ENCODE data around the gene PCED1B. TPM values are rescaled to one million over a fixed set of nuclear protein-coding genes. Genes with fewer than 3 reads are reported as not detected.

PCED1B gene
- total RNA-seq, 1 donor from 2014 or later = 0.91 TPM

DNA sequence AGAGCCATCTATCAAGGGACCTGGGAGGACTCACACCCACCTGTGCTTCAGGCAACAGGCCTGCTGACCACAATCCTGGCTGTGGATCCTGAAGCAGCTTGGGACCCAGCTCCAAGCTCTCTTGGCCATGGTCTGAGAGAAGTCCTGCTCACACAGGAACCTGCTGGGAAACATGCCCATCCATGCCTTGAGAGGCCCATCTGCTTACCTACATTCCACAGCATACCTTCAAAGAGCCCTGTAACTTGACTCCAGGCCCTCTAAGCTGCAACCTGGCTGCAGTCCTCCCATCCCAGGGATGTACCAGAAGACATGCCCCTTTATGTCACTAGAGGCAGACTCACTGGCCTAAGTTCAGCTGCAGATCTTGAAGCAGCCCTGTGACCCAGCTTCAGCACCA is 62.0 kb downstream of the PCED1B start:
- Mint-ChIP-seq H3K4me1 (ENCODE audit: low read depth) (no peaks in the 10 kb centered on the region), H3K27me3 (no peaks in the 10 kb centered on the region), H3K4me3 (ENCODE audit: low read depth) (no peak overlapping the region), H3K36me3 (ENCODE audit: insufficient read depth) (no peaks in the 10 kb centered on the region), H3K27ac (no peak overlapping the region), H3K9me3 (ENCODE audit: low read depth) (peaks cover 10% of the 10 kb centered on the region)
- TF ChIP-seq, protein P1, sequence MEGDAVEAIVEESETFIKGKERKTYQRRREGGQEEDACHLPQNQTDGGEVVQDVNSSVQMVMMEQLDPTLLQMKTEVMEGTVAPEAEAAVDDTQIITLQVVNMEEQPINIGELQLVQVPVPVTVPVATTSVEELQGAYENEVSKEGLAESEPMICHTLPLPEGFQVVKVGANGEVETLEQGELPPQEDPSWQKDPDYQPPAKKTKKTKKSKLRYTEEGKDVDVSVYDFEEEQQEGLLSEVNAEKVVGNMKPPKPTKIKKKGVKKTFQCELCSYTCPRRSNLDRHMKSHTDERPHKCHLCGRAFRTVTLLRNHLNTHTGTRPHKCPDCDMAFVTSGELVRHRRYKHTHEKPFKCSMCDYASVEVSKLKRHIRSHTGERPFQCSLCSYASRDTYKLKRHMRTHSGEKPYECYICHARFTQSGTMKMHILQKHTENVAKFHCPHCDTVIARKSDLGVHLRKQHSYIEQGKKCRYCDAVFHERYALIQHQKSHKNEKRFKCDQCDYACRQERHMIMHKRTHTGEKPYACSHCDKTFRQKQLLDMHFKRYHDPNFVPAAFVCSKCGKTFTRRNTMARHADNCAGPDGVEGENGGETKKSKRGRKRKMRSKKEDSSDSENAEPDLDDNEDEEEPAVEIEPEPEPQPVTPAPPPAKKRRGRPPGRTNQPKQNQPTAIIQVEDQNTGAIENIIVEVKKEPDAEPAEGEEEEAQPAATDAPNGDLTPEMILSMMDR (IDR thresholded peaks at IDR 0.05; ENCODE audit: unreplicated experiment) = no peak
- no peak for DNase-seq (ENCODE audit: low spot score, unreplicated experiment)

DNA sequence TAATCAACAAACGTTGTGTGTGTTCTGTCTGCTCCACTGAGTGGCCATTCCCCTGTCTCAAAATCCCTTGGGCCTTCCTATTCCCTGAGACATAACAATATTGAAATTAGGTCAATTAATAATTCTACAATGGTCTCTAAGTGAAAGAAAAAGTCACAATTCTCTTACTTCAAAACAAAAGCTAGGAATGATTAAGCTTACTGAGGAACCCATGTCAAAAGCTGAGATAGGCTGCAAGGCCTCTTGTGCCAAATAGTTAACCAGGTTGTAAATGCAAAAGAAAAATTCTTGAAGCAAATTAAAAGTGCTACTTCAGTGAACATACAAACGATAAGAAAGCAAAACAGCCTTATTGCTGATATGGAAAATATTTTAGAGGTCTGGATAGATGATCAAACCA is 65.3 kb downstream of the PCED1B start:
- no peaks in the 10 kb centered on the region for H3K36me3 Mint-ChIP-seq (ENCODE audit: insufficient read depth)
- no peak overlapping the region for H3K4me3 Mint-ChIP-seq (ENCODE audit: low read depth)
- TF ChIP-seq, protein P1 (IDR thresholded peaks at IDR 0.05; ENCODE audit: unreplicated experiment) = no peak
- no peaks in the 10 kb centered on the region for H3K4me1 Mint-ChIP-seq (ENCODE audit: low read depth)
- peaks cover 3% of the 10 kb centered on the region for H3K9me3 Mint-ChIP-seq (ENCODE audit: low read depth)
- no peak for DNase-seq (ENCODE audit: low spot score, unreplicated experiment)
- no peaks in the 10 kb centered on the region for H3K27me3 Mint-ChIP-seq
- no peak overlapping the region for H3K27ac Mint-ChIP-seq

DNA sequence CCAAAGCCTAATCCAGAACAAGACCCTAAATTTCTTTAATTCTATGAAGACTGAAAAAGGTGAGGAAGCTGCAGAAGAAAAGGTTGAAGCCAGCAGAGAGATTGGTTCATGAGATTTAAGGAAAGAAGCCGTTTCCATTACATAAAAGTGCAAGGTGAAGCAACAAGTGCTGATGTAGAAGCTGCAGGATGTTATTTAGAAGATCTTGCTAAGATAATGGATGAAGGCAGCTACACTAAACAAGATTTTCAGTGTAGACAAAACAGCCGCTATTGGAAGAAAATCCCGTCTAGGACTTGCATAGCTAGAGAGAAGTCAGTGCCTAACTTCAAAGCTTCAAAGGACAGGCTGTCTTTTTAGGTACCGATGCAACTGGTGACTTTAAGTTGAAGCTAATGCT is 65.8 kb downstream of the PCED1B start:
- H3K9me3 Mint-ChIP-seq (ENCODE audit: low read depth) = peaks cover 3% of the 10 kb centered on the region
- H3K36me3 Mint-ChIP-seq (ENCODE audit: insufficient read depth) = no peaks in the 10 kb centered on the region
- no peak for DNase-seq (ENCODE audit: low spot score, unreplicated experiment)
- no peak overlapping the region for H3K4me3 Mint-ChIP-seq (ENCODE audit: low read depth)
- H3K4me1 Mint-ChIP-seq (ENCODE audit: low read depth) = no peaks in the 10 kb centered on the region
- H3K27me3 Mint-ChIP-seq = no peaks in the 10 kb centered on the region
- no peak overlapping the region for H3K27ac Mint-ChIP-seq
- TF ChIP-seq, protein P1 (IDR thresholded peaks at IDR 0.05; ENCODE audit: unreplicated experiment) = no peak

DNA sequence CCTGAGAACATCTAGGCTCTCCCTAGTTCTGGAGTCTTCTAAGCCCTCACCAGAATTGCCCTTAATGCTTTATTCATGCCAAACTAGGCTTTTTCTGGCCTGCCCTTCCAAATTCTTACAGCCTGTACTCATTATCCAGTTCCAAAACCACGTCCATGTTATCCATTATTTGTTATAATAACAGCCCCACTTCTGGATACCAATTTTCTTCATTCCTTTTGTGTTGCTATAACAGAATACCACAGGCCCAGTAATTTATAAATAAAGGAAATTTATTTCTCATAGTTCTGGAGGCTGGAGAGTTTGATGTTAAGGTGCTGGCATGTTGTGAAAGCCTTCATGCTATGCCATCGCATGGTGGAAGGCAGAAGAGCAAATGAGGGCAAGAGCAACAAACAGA is 68.3 kb downstream of the PCED1B start:
- Mint-ChIP-seq H3K36me3 (ENCODE audit: insufficient read depth) (no peaks in the 10 kb centered on the region), H3K4me1 (ENCODE audit: low read depth) (no peaks in the 10 kb centered on the region), H3K9me3 (ENCODE audit: low read depth) (peaks cover 5% of the 10 kb centered on the region), H3K4me3 (ENCODE audit: low read depth) (no peak overlapping the region), H3K27me3 (no peaks in the 10 kb centered on the region), H3K27ac (no peak overlapping the region)
- TF ChIP-seq, protein P1 (IDR thresholded peaks at IDR 0.05; ENCODE audit: unreplicated experiment) = no peak
- no peak for DNase-seq (ENCODE audit: low spot score, unreplicated experiment)

DNA sequence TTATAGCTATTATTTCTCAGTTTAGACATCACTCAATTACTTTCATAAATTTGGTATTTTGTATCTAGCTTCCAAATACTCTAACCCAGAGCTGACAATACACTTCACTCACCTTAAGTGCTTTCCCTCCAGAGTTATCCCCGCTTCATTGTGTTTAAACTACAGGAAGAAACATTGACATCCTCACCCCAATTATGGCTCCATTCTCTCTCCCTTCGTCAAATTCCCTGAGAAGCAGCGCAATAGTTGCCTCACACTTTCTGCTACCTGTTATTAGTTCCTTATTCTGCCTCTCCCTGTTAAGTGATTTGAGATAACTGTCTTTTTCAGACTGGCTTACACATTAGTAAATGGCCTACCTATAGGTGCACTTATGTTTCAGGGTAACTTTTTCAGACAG is 69.7 kb downstream of the PCED1B start:
- H3K27ac Mint-ChIP-seq = no peak overlapping the region
- no peak overlapping the region for H3K4me3 Mint-ChIP-seq (ENCODE audit: low read depth)
- DNase-seq (ENCODE audit: low spot score, unreplicated experiment) = no peak
- no peaks in the 10 kb centered on the region for H3K4me1 Mint-ChIP-seq (ENCODE audit: low read depth)
- H3K9me3 Mint-ChIP-seq (ENCODE audit: low read depth) = peaks cover 5% of the 10 kb centered on the region
- TF ChIP-seq, protein P1 (IDR thresholded peaks at IDR 0.05; ENCODE audit: unreplicated experiment) = no peak
- H3K27me3 Mint-ChIP-seq = no peaks in the 10 kb centered on the region
- H3K36me3 Mint-ChIP-seq (ENCODE audit: insufficient read depth) = no peaks in the 10 kb centered on the region
